Measurements from ENCODE around the gene JAG1. TPM values are rescaled to one million over a fixed set of nuclear protein-coding genes. Genes with fewer than 3 reads are reported as not detected.

The JAG1 gene
- total and polyA plus RNA-seq, 2 of the 4 experiments (the other 2 are of a cell fraction), result 10.2 to 22.6 TPM

- Histone ChIP-seq H3K18ac (ENCODE audit: low read depth, low read length) (no peak overlapping the region), H3K27me3 (ENCODE audit: control insufficient read depth, insufficient read depth, low read length) (no peaks in the 10 kb centered on the region), H4K91ac (ENCODE audit: insufficient read depth, low read depth, low read length) (no peak overlapping the region), H3K56ac (ENCODE audit: extremely low read depth, insufficient read depth, low read length) (no peak overlapping the region), H4K5ac (ENCODE audit: low read depth, low read length) (no peak overlapping the region), H3K23ac (ENCODE audit: low read depth, low read length) (no peak overlapping the region), H3K4me2 (ENCODE audit: low read depth, low read length) (no peak overlapping the region), H2BK120ac (ENCODE audit: low read depth, low read length) (no peak overlapping the region), H2BK20ac (ENCODE audit: low read depth, low read length) (no peak overlapping the region), H2AFZ (replicated peaks; ENCODE audit: low read length, poor library complexity) (no peak overlapping the region), H3K4me3 (ENCODE audit: insufficient read depth, low read depth, low read length) (no peak overlapping the region), H3K9me3 (ENCODE audit: control insufficient read depth, insufficient read depth, low read length) (no peaks in the 10 kb centered on the region), H3K9ac (ENCODE audit: low read depth, low read length) (no peak overlapping the region), H2AK5ac (ENCODE audit: low read depth, low read length) (no peak overlapping the region), H3K14ac (replicated peaks; ENCODE audit: low read depth, low read length) (no peak overlapping the region), H3K79me1 (ENCODE audit: low read depth in 1 of 2, low read length in 2 of 2) (peaks cover 0 to 24% of the 10 kb centered on the region in 2 experiments; a peak in 2 of 4 replicates), H3K4me1 (ENCODE audit: control insufficient read depth, insufficient read depth, low read length) (peaks cover 12% of the 10 kb centered on the region), H3K27ac (ENCODE audit: insufficient read depth, low read length) (no peak overlapping the region), H2BK15ac (ENCODE audit: low read depth, low read length) (no peak overlapping the region), H4K20me1 (ENCODE audit: insufficient read depth, low read length) (no peaks in the 10 kb centered on the region), H2BK5ac (ENCODE audit: low read depth, low read length, poor library complexity, severe bottlenecking) (no peak overlapping the region), H2AK9ac (replicated peaks; ENCODE audit: low read depth, low read length, poor library complexity) (no peak overlapping the region), H3K4ac (ENCODE audit: low read depth, low read length) (no peak overlapping the region), H3K36me3 (ENCODE audit: control insufficient read depth, insufficient read depth, low read length) (peaks cover 81% of the 10 kb centered on the region), H3K9me1 (ENCODE audit: insufficient read depth, low read length) (peaks cover 16% of the 10 kb centered on the region), H4K8ac (ENCODE audit: low read depth in 2 of 2, low read length in 2 of 2) (no peak overlapping the region)
- intact Hi-C loops (cut with micrococcal nuclease) (no loop called here), dilution Hi-C loops (cut with HindIII; ENCODE audit: low sequenced_read_pairs, unreplicated experiment) (no loop called here), in situ Hi-C loops (cut with MboI; ENCODE audit: low sequenced_read_pairs) (no loop called here)
- no peak for ATAC-seq (ENCODE audit: low read depth)
- CTCF ChIA-PET, result no interaction called here
- POLR2A ChIA-PET (ENCODE audit: unreplicated experiment), result no interaction called here
- BruUV-seq (replicated peaks), result no TSS peak
- DNase-seq, result no peak
- TF ChIP-seq MAZ (IDR thresholded peaks at IDR 0.05; ENCODE audit: borderline replicate concordance, low read depth, low read length) (no peak), CHD1 (IDR thresholded peaks at IDR 0.05; ENCODE audit: low read depth, low read length) (no peak), CTCF (conservative IDR thresholded peaks at IDR 0.05; ENCODE audit: low read depth, low read length) (no peak), BHLHE40 (IDR thresholded peaks at IDR 0.05; ENCODE audit: low read depth, low read length) (no peak), MXI1 (IDR thresholded peaks at IDR 0.05; ENCODE audit: borderline replicate concordance, low read depth, low read length) (no peak), RAD21 (IDR thresholded peaks at IDR 0.05; ENCODE audit: low read length) (no peak), USF2 (IDR thresholded peaks at IDR 0.05; ENCODE audit: low read depth, low read length) (no peak), MAFK (IDR thresholded peaks at IDR 0.05; ENCODE audit: low read depth, low read length) (no peak), POLR2A (IDR thresholded peaks at IDR 0.05; ENCODE audit: low read depth, low read length) (no peak), RCOR1 (IDR thresholded peaks at IDR 0.05; ENCODE audit: insufficient replicate concordance, low read length) (no peak), FOS (IDR thresholded peaks at IDR 0.05; ENCODE audit: low read depth, low read length) (no peak), CEBPB (IDR thresholded peaks at IDR 0.05; ENCODE audit: low read depth, low read length) (no peak)
- no CpG with 5 or more reads among the region's 7 CpGs for WGBS, 2 experiments (ENCODE audit: extremely low coverage in 2 of 2, insufficient read length in 1 of 2)
Measured at GRCh38 chr20:10641893-10642292, 31.9 kb downstream of the JAG1 start.

Measured in IMR-90 (cell line).